Measurements from ENCODE around the gene MTX3.

Gene MTX3, protein sequence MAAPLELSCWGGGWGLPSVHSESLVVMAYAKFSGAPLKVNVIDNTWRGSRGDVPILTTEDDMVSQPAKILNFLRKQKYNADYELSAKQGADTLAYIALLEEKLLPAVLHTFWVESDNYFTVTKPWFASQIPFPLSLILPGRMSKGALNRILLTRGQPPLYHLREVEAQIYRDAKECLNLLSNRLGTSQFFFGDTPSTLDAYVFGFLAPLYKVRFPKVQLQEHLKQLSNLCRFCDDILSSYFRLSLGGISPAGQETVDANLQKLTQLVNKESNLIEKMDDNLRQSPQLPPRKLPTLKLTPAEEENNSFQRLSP

DNA sequence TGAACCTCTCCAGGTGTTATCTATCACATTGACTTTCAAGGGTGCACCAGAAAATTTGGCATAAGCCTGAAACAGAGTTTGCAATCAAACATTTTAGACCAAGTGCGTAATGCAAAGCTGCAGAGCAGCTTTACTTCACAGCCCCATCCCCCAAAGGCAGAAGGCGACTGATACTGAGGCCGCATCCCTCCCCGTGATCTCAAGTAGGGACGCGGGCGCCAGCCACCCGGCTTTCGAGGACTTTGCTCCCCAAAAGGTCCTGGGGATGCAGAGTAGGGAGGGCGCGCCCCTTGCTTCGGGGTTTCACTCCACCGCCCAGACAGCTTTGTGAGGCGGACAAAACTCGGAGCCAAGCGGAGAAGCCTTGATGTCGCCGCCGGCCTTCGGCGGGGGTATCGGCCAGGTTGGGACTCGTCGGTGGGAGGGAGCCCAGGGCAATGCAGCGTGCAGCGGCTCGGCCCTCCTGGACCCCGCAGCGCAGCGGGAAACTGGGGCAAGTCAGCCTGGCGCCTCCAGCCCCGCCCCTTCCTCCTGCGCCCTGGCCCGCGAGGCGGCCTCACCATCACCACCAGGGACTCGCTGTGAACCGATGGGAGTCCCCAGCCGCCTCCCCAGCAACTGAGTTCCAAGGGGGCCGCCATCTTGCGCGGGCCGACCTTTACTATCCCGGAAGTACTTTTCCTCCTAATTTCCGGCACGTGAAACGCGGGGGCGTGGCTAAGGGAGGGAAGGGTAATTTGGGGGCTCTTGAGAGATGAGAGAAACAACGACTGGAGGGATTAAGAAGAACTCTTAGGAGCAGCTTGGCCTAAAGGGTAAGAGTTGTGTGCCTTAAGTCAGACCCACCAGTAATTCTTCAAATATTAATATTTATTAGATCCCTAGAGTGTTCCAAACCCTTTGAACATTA is at the start of gene MTX3:
Gene MTX3, minus strand, starts transcription at position 665 of the 910 bp plus-strand sequence. Its CDS starts 24 bp downstream, at position 641.
- peak; percentile 8 for DNase-seq

DNA sequence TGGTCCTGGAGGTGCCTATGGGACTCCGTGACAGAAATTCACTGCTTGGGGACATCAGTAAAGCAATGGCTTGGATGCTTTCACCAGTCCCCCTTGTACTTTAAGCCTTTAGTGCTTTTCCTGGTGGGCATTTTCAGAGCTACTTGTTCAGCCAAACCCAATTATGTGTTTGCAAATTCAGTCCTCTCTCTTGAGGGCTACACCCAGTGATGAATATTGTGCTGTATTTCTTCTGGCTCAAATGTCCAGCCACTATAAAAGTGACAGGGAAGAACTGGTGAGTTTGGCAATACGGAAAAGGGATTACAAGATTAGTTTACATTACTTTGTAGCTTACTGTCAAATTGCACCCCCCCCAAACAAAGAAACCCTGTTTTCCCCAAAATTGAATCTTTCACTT is 48.6 kb upstream of the MTX3 start:
- no peak for DNase-seq

DNA sequence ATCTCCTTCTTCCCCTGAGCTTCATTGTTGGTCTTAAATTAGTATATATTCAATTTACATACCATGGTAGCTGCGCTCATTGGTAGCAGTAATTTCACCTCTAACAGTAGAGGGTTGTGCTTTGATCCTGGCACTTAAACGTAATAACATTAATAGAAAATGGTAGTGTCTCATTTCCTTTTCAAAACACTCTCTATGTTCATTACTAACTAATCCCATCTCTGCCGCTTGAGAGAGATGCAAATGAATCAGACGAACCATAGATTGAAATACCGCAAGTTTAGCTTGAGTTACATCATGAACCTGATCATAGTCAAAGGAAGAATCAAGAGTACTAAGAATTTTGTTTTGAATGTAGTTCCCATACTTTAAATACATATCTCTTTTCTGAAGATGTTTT is 46.3 kb upstream of the MTX3 start:
- DNase-seq = no peak

DNA sequence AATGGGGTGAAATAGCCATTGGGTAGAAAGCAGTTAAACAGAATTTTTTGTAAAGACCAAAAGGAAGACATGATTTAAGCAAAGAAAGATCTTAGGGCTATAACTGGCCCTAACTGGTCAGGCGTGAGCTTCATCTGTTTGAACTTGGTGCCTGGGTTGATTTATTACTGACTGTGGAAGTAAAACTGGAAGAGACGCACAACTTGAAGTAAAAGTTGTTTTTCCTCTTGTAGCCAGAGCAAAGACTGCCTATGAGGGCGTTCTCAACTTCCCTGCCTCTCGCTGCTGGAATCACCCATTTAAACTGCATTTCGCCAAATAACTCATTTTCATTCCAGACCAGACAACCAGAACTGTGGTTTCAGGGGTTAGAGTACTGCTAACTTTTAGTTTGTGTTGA is 45.6 kb upstream of the MTX3 start:
- no peak for DNase-seq

DNA sequence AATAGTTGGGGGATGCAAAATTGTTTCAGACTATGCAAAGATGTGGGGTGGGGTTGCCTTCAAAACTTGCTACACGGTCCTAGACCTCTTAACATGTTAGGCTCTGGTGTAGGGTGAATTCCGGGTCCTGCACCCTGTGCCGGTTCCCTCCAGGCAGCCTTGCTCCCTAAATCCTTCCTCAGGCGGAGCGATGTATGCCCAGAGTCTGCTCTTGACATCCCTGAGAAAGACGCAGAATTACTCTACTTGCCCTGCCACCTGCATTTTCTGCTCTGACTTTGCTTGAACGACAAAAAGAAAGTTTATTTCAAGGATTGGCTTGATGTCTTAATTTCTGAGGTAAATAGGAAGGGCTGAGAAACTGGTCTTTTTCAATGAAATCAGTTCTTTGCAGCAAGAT is 44.8 kb upstream of the MTX3 start:
- no peak for DNase-seq

DNA sequence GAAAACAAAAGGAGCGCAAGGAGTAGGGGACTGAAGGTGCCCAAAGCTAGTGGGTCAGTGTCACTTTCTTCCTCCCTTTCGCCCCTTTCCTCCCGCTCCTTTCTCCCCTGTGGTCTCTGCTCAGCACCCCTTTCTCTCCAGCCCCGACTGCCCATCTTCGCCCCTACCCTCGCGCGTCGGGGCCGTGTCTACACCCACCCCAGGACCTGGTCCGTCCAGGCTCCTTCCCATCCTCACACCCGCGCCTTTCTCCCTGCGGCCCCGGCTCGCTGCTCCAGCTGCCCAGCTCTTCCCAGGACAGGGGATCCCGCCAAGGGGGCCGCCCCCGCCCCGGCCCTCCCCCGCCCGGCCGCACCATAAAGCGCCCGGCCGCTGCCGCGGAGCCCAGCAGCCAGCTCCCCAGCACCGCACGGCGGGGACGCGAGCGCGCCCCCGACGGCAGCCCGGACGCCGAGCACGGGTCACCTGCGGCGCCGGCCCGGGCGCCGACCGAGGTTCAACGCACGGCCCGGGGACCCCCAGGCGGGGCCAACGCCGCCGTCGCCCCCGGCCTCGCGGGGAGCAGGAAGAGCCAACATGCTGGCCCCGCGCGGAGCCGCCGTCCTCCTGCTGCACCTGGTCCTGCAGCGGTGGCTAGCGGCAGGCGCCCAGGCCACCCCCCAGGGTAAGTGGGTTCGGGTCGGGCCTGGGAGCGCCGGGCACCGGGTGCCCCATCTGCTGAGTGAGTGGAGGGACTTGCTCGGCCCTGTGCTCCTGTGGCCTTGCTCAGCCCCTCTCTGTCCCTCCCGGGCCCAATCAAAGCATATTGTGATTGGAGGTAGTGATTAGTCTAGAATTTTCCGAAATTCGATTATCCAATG is 44.1 kb upstream of the MTX3 start, which contains the start of gene THBS4:
Gene THBS4, plus strand, starts transcription at position 387 of the 860 bp plus-strand sequence. Its CDS starts 190 bp downstream, at position 577.
- DNase-seq = no peak

DNA sequence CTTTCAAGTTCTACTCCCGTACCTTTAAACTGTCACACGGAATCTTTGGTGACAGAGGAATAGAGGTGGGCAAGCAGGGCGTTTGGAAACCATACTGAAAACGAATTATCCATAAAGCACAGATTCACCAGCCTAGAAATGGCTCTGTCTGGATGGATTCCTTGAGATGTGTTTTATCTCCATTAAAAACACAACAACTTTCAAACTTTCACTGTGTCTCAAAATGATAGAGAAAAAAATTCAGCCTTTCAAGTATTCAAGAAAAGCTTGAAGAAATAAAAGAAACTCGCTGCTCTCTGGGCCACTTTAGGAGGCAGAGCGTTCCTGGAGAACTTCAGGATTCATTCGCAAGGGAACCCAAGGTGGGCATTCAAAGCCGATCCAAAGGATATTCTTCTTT is 43.5 kb upstream of the MTX3 start:
- DNase-seq = no peak

DNA sequence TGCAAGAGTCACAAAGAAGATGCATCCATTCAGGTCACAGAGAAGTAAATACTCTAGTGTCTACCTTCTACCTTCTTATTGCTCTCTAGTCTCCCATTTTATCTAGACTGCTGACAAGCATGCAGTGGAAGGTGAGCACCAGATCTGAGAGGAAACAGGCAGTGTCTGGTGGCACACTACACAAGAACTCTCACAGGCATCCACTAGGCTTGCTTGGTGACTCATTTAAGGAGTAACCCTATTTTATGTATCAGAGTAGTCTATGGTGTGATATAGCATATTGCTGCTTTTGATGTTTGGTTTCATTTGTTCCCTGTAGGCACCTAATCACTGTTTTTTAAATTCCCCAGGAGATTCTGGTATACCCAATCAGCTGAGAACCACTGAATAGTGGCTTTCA is 42.5 kb upstream of the MTX3 start:
- no peak for DNase-seq

DNA sequence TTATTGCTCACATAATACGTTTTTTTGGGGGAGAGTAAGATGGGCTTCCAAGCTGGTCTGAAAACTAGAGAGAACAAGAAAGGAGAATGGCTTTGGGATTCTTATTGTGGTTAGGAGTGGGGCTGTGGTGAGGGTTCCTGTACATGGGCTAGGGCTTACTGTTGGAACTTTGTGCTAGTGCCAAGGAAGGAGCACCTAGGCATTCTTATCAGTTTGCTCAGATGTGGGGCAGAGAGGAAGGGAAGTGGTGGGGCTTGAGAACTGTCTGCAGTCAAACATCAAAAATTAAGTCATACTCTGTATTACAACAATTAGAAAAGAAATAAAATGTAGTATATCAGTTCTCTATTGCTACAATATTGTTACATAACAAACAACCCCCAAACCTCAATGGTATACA is 40.0 kb upstream of the MTX3 start:
- DNase-seq = no peak

DNA sequence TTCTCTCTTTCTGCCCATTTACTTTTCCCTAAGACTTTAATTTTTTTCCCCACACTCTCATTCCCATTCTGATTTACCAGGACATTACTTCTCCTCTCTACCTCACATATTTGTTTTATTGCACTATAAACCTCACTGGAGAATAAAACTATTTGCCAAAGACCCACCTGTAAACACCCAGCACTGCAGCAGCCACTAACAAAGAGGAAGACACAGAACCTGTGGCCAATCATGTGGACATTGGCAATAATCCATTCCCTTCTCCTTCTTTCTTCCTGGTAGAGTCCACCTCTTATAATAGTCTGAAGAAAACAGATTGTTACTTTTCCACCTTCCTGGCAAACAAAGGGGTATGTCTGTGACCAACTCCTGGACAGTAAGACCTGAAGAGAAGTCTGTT is 35.8 kb upstream of the MTX3 start:
- no peak for DNase-seq

DNA sequence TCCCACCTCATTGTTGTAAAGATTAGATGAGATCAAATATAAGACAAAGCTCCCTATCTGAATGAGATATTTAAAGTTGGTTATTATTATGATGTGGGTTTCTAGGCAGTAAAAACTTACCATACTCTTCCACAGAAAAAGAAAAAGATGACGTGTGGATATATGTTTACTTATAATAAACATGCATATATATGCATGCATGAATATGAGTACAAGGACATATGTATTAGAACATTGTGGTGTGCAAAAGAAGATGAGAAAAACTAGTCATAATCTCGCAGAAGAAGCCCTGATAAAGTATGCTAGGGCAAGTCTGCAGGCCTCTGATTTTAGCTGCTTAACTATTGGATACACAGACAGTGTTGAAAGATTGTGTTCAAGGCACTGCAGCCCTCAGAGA is 34.0 kb upstream of the MTX3 start:
- no peak for DNase-seq

DNA sequence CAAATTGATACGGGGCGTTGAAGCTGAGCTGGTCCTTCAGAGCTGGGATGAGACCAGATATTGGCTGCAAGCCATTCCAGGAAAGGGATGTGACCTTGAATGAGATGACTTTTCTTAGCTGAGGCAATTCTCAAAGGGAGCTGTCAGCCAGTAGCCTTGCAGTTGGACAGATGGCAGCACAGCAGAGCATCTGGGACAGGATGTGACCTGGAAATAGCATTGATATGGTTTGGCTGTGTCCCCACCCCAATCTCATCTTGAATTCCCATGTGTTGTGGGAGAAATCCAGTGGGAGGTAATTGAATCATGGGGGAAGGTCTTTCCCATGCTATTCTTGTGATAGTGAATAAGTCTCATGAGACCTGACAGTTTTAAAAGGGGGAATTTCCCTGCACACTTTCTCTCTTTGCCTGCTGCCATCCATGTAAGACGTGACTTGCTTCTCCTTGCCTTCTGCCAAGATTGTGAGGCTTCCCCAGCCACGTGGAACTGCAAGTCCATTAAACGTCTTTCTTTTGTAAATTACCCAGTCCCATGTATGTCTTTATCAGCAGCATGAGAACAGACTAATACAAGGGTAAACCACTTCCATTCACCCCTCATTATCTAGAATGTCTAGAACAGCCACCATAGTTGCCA is 19.8 kb upstream of the MTX3 start:
- DNase-seq = no peak

DNA sequence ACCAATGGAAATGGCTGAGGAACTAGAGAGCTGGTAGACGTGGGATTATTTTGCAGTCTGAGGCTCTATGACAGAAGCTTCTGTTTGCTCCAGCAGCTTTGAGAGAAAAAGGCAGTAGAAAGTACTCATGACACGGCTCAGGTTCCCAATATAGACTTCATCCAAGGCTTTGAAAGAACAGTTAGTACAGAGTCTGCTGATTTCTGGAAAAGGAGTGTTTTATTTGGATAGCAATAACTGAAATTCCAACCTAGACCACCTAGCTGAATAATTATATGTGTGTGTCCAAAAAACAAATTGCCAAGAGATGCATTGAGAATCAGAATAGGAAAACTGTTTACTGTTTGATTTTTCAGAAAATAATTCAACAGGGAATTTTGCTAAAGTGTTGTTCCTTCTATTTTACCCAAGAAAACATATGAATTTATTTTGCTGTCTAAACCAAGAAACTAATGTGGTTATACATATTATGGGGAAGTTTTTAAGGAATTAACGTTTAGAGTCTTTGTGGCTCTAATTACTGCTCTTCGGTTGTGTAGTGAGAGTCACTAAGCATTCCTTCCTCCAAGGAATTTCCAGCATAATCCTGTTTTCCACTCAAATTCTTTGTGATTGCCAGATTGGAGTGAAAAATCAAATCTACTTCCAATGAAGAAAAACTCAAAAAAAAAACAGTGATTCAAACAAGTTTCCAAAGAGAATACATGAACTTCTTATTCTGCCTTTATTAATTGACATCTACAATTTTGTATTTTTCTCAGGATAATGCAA is 18.1 kb upstream of the MTX3 start:
- no peak for DNase-seq

DNA sequence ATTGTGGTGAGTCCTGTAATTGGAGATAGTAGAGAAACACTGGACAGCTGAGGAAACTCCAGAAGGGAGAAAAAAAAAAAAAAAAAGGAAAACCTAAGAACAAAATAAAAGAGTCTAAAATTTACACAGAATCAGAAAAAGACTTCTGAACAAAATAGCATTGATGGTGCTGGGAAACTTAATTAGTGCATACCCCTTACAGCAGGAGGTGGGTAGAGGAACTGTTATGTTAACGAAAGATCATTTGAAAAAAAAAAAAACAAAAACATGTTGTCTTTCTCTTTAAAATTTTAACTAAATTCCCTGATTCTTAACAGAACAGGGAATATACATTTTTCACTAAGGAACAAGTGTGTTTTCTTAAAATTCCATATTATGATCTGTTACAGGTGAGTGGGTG is 11.6 kb upstream of the MTX3 start:
- no peak for DNase-seq

DNA sequence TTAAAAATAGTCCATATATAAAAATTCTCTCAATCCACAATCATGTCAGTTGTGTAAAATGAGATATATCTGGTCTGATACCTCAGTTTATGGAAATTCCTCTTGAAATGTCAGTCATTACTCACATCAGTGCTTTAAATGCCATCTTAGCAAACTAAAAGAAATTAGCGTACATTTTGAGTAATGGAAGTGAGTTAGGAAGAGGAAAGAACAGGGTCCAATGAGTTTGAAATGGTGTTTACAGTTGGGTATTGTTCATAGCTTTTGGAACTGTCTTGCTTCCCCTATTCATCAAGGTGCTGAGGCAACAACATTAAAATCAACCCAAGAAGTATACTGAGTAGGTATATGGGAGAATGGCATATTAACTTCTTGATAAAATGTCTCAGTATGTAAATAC is 8.7 kb upstream of the MTX3 start:
- no peak for DNase-seq

DNA sequence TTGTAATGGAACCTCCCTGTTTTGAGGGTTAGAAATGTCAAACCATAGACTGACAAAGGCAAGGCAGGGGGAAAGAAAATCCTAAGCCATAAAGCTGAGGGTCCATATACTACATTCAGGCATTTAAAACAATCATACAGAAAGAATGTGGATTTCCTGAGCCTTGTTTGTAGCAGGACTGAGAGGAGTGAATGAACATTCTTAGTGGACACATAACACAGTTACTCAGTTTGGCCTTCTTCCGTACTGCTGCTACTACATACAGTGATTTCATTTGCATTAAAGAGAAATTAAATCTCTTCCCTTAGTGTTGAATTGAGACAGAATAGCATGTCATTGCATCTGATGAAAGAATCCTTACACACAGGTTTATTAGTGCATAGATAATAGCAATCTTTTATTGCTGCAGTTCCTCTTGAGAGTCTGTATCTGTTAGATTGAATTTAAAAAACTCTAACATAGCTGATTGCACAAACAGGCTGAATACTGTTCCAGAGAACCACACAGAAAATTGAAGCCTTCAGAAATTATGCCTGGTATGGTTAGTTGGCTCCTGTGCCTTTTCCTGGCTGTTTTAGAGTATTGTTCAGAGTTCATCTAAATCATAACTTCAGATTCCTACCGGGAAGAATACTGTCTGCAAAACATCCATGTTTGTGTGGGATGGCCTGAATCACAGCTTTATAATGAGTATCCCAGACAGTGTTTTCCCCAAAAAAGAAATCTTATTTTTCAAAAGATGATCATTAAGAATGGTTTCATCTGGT is 2.0 kb upstream of the MTX3 start:
- no peak for DNase-seq

DNA sequence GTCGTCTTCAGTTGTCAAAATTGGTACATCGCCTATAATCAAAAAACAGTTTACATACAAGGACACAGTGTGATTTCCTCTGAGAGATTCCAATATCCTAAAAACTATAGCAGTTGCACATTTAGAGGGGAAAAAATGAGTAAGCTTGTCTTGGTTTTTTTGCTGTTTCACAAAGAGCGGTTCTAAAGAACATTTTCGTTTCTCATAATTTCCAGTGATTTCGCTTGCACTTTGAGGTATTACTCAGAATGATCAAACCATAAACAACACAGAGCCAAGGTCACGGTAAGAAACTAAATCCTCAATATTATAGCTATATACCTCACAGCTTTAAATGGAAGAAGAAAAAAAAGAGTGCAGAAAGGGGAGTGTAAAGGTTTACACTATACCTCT is 861 bp downstream of the MTX3 start:
- DNase-seq = no peak

DNA sequence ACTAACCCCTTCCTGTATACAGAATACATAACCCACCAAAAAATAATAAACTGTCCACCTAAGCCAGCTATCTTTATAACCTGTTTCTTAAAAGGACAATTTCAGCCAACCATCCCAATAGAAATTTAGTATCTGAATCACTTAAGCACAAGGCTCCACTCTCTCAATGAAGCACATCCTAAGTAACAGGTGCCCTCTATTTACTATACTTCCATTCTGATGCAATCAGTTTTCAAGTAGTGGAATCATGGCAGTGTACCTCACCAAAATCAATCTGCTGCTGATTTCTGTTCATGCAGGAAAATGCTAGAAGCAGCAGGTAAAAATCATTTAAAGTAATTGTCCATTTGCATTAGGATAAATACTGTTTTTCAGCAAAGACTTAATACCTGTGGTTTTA is 4.8 kb downstream of the MTX3 start:
- DNase-seq = no peak

DNA sequence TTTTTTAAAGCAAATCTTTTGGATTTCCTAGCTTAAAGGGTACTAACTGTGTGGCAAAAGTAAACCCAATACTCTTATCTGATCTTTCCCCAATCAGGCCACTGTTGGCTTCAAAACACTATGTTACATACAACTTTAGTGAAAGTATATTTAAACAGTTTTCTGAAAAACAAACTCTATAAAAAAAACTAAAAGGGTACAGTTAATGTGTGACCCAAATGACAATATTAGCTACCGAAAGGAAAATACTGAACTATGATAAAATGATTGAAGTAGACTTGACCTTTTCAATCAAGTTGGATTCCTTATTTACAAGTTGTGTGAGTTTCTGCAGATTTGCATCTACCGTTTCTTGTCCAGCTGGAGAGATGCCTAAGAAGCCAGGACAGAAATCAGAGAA is 5.8 kb downstream of the MTX3 start:
- no peak for DNase-seq

DNA sequence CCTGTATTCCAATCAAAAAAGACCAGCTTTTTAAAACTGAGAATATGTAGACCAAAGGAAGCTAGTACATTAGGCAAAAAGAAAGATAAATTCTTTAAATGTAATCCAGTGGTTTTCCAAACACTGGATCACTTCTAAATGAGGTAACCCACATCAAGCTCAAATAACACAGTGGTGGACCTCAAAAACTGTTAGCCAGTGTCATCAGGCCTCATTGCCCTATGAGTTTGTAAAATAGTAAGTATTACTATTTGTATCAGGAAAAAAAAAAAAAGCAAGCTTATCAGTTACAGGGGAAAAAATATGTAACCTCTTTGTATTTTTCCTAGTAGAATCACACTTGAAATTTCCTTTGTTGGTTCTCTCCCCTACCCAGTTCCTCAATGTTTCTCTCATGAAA is 6.7 kb downstream of the MTX3 start:
- no peak for DNase-seq

DNA sequence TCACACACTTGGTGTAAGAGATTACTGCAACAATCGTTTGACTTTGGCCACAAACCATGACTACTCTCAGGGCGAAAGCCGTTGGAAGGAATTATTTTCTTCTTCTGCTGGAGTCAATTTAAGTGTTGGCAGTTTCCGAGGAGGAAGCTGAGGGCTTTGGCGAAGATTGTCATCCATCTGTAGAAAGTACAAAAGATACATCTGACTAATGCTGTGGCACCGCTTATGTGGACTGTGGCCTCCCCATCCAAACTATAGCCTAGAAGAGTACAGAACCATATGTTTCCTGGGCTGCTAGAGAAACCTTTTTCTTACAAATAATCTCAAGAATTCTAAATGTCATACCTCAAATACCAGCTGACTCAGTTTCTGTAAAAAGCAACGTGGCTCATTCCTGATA is 7.4 kb downstream of the MTX3 start:
- no peak for DNase-seq

Measured in NCI-H1417 treated with DMSO at 0.1 percent for 48 hours (cell line).